Coronary artery (tissue), 2 donors: ENCODE results near the gene IQCK.
A peak's percentile ranks its signal among the peaks of the same experiment; 100 is the strongest.

Experiments
- DNase-seq: peaks from one replicate; pipeline ENCODE4 v3.0.0-alpha.2; 2017; ENCODE audit warnings: low spot score
- H3K27ac ChIP-seq, 2 donors: fragments of 200-600 bp; sonication (generic); one replicate each; pipeline ENCODE4 v1.5.1; 2016 to 2019
- H3K4me3 ChIP-seq: fragments of 200-600 bp; sonication (generic); 2 replicates; pipeline ENCODE4 v1.5.1; 2016; ENCODE audit warnings: mild to moderate bottlenecking, moderate library complexity
- CTCF ChIP-seq: fragments of 200-600 bp; sonication (generic); IDR thresholded peaks from one replicate; pipeline ENCODE4 v1.5.1; 2019; ENCODE audit warnings: antibody characterized with exemption

Gene IQCK

GRCh38 chr16:19717314-19717713 lies 757 bp upstream of the IQCK start:
- Histone ChIP-seq H3K4me3 (peak overlapping the region; percentile 91), H3K27ac (peak overlapping the region; percentile 36 to 88)
- TF ChIP-seq CTCF: no peak
- no peak for DNase-seq

DNA sequence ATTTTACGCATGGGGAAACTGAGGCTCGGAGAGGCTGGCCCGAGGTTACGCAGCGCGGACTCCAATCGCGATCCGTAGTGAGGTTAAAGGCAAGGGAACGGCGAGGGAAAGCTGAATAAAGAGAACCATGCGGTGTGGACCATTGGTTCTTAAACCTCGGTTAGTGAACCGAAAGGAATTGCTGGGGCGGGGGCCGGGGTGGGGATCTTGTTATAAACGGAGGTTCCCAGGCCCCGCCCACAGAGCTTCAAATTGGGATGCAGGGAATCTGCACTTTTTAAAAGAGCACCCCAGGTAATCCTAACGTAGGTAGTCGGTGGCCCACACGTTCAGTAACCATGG lies 524 bp downstream of the IQCK start:
- Histone ChIP-seq H3K27ac (peak overlapping the region; percentile 24 to 88), H3K4me3 (peak overlapping the region; percentile 91)
- no peak for DNase-seq
- no peak for TF ChIP-seq CTCF

DNA sequence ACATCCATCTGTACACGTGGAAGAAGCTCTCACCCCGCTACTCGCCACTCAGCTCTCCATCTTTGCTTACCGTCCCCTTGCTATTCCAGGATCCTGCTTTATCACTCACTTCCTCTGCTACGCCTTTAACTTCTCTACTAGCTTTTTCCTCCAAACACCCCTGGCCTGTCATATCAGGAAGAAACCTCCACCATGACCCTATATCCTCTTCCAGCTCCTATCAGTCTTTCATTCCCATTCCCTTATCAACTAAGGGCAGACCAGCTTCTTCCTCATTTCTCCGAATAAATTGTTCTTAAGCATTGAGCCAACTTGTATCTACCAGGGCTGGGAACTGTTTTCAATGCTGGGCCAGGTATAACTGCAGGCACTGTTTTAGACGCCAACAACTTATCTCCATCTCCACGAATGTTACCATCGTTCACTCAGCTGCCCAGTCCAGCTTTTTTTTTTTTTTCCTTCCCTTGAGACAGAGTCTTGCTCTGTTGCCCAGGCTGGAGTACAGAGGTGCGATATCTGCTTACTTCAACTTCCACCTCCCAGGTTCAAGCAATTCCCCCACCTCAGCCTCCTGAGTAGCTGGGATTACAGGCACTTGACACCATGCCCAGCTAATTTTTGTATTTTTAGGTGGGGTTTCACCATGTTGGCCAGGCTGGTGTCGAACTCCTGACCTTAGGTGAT lies 4.3 kb downstream of the IQCK start:
- no peak for TF ChIP-seq CTCF
- DNase-seq: no peak
- H3K4me3 ChIP-seq: no peak overlapping the region
- no peak overlapping the region for H3K27ac ChIP-seq

GRCh38 chr16:19722981-19723380 lies 4.9 kb downstream of the IQCK start:
- DNase-seq: no peak

DNA sequence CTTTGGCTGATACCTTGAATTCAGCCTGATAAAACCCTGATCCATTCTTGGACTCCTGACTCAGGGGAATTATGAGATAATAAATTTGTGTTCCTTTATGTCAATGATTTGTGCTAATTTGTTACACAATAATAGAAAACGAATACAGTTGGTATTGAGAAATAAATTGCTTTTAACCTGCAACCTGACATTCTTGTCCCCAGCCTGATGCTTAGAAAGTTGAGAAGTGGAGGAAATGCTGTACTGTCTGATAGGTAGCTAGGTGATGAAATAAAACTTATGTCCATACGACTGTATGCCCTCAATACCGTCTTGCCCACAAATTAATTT lies 10.5 kb downstream of the IQCK start:
- DNase-seq: no peak
- no peak overlapping the region for H3K27ac ChIP-seq
- TF ChIP-seq CTCF: no peak
- no peak overlapping the region for H3K4me3 ChIP-seq

More at GRCh38 chr16:19722981-19723380, 4.9 kb downstream of the IQCK start:
- Histone ChIP-seq H3K4me3 (no peak overlapping the region), H3K27ac (no peak overlapping the region)
- no peak for TF ChIP-seq CTCF

GRCh38 chr16:19733551-19733950 lies 15.5 kb downstream of the IQCK start:
- no peak for DNase-seq
- no peak overlapping the region for H3K27ac ChIP-seq
- TF ChIP-seq CTCF: no peak
- H3K4me3 ChIP-seq: no peak overlapping the region

DNA sequence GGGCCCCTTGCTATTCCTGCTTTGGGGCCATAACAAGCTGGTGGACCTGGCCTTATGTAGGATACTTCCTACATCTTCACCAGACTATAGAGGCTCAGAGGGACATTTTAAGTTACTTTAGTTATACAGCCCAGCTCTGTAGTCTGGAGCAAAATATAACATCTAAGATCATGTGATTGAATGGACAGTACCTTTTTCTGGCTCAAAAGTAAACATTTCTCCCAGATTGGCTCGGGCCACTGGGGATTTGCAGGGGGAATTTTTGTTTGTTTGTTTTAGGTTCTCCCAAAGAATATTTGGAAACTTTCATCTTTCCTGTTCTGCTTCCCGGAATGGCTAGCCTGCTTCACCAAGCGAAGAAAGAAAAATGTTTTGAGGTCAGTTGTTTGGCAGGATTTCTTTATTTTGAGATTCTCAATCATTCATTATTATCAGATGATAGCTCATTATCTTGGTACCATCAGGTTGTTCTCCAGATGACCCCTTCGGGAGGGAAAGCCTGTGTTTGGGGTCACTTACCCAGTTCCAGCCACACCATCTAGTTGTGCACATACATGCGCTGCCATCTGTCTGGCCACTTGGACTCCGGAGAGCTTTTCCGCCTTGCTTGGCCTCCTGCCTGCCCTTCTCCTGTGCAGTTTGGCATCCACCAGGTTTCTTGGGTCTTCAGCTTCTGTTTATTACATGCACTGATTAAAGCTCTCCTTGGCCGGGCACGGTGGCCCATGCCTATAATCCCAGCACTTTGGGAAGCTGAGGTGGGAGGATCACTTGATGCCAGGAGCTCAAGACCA lies 17.2 kb downstream of the IQCK start:
- DNase-seq: no peak
- TF ChIP-seq CTCF: no peak
- Histone ChIP-seq H3K27ac (no peak overlapping the region), H3K4me3 (no peak overlapping the region)
